A549 (cell line): ENCODE measurements around the gene FLII.

Source experiments
- BHLHE40 ChIP-seq: IDR thresholded peaks from 2 replicates; pipeline ENCODE4 v1.6.1; 2012; ENCODE audit warnings: low read depth, low read length, inconsistent platforms
- CTCF ChIP-seq: fragments of >200 bp; sonication (Bioruptor Twin); formaldehyde crosslinking; IDR thresholded peaks from 3 replicates; pipeline ENCODE4 v1.5.1; 2016
- MAX ChIP-seq: IDR thresholded peaks from 2 replicates; pipeline ENCODE4 v1.6.1; 2012
- MYC ChIP-seq: IDR thresholded peaks from 2 replicates; pipeline ENCODE4 v1.6.1; 2012; ENCODE audit warnings: mild to moderate bottlenecking, inconsistent platforms, low read length, improper control_type of control experiment, borderline replicate concordance
- POLR2A ChIP-seq: IDR thresholded peaks from 2 replicates; pipeline ENCODE4 v1.6.1; 2012; ENCODE audit warnings: mild to moderate bottlenecking, low read length
- RAD21 ChIP-seq, 2 experiments: fragments of >200 bp in 1 of 2; sonication (Bioruptor Twin) in 1 of 2; formaldehyde crosslinking in 1 of 2; IDR thresholded peaks in 1 of 2; conservative IDR thresholded peaks in 1 of 2; 2 replicates in 1 of 2; 3 replicates in 1 of 2; pipeline ENCODE4 v1.6.1; 2012 to 2018; ENCODE audit warnings: inconsistent platforms in 1 of 2
- TF ChIP-seq, protein P1 (sequence below): fragments of 200-600 bp; sonication (generic); IDR thresholded peaks from 2 replicates; pipeline ENCODE4 v1.6.1; 2016; ENCODE audit warnings: antibody characterized with exemption, mild to moderate bottlenecking, moderate library complexity

- TF ChIP-seq CTCF (no peak), RAD21 (conservative IDR thresholded peaks at IDR 0.05 in 1 of 2, IDR thresholded peaks at IDR 0.05 in 1 of 2) (no peak), MAX (no peak), POLR2A (no peak), MYC (no peak), BHLHE40 (no peak)
- TF ChIP-seq, protein P1, sequence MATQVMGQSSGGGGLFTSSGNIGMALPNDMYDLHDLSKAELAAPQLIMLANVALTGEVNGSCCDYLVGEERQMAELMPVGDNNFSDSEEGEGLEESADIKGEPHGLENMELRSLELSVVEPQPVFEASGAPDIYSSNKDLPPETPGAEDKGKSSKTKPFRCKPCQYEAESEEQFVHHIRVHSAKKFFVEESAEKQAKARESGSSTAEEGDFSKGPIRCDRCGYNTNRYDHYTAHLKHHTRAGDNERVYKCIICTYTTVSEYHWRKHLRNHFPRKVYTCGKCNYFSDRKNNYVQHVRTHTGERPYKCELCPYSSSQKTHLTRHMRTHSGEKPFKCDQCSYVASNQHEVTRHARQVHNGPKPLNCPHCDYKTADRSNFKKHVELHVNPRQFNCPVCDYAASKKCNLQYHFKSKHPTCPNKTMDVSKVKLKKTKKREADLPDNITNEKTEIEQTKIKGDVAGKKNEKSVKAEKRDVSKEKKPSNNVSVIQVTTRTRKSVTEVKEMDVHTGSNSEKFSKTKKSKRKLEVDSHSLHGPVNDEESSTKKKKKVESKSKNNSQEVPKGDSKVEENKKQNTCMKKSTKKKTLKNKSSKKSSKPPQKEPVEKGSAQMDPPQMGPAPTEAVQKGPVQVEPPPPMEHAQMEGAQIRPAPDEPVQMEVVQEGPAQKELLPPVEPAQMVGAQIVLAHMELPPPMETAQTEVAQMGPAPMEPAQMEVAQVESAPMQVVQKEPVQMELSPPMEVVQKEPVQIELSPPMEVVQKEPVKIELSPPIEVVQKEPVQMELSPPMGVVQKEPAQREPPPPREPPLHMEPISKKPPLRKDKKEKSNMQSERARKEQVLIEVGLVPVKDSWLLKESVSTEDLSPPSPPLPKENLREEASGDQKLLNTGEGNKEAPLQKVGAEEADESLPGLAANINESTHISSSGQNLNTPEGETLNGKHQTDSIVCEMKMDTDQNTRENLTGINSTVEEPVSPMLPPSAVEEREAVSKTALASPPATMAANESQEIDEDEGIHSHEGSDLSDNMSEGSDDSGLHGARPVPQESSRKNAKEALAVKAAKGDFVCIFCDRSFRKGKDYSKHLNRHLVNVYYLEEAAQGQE, result no peak
These were observed 3.6 kb upstream of the FLII start for GRCh38 chr17:18262111-18262510.
